ENCODE measurements around the gene SPDYE16.
"Not testable (repeated sequence)": the region's sequence is repeated elsewhere in the genome, so short reads cannot be mapped to it uniquely, and the experiment has no call there.

- TF ChIP-seq POLR2AphosphoS5 (IDR thresholded peaks at IDR 0.05); CTCF (IDR thresholded peaks at IDR 0.05 in 8 of 11, conservative IDR thresholded peaks at IDR 0.05 in 3 of 11): not testable (repeated sequence)
Observed at GRCh38 chr7:76568742-76569141, 25.6 kb upstream of the SPDYE16 start.
